Eye (tissue), 1 donor: ENCODE measurements around the gene CRHR1.
"Not testable (repeated sequence)": the region's sequence is repeated elsewhere in the genome, so short reads cannot be mapped to it uniquely, and the experiment has no call there.

Experiments
- DNase-seq: peaks from one replicate; pipeline ENCODE4 v3.0.0-alpha.2; 2015

CRHR1 gene

DNA sequence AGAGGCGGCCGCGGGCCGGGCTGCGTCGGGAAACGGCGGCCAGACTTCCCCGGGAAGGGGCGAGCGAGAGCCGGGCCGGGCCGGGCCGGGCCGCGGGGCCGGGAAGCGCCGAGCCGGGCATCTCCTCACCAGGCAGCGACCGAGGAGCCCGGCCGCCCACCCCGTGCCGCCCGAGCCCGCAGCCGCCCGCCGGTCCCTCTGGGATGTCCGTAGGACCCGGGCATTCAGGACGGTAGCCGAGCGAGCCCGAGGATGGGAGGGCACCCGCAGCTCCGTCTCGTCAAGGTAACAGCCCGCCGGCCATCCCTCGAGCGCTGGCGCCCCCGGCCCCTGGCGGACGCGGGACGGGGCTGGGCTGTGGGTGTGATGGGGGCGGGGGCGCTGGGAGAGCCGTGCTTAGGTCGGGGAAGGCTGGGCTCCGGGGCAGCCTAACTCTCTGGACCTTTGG is at the start of gene CRHR1:
CRHR1 (plus strand) TSS at position 28 of the 448 bp plus-strand sequence; CDS start at position 253, 225 bp downstream.
- DNase-seq = peak; percentile 48

DNA sequence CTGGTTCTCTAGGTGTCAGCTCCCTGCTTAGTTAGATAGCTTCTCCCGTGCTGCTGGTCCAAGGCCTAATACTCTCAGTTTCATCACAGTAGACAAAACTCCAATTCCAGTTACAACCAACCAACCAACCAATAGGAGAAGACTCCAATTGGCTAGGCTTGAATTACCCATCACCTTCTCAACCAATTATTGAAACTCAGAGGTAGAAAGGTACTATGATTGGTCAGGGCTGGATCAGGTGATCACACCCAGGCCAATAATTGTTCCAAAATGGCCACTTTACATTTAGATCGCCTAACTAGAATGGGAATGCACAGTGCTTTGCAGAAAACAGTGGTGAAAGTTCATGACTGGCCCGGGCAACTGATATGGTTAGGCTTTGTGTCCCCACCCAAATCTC is 49.5 kb upstream of the CRHR1 start:
- DNase-seq = no peak

DNA sequence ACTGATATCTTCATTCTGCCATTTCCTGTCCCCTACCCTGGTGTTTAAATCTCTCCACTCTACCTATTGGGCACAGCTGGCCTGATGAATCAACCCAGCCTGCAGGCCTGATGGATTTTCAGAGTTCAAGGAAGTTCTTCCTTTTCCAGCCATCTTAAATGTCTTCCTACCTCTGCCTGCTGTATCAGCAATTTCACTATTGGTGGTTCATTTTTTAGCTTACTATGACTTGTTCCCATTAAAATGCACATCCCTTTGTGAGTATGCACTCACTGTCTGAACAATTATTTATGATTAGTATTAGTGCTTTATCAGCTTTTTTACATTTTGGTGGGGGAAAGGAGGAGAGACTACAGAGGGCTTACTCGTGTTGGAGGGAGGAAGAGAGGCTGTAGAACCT is 48.6 kb upstream of the CRHR1 start:
- no peak for DNase-seq

DNA sequence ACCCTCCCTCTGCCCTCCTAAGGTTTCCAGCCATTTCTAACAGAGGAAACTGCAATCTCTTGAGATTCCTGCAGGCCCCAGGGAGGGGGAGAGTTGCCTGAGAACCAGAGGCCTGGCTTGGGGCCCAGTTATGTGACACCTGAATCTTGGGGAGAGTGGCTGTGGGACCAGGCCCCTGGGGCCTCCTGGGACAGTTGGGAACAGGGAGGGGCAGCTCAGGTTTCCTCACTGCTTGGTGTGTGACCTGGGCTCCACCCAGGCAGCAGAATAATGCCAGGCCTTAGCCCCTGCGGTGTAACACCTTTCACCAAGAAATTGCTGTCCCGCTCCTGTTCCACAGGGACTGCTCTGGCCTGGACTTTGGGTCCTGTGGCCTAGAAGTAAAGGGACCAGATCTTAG is 44.3 kb upstream of the CRHR1 start:
- no peak for DNase-seq

DNA sequence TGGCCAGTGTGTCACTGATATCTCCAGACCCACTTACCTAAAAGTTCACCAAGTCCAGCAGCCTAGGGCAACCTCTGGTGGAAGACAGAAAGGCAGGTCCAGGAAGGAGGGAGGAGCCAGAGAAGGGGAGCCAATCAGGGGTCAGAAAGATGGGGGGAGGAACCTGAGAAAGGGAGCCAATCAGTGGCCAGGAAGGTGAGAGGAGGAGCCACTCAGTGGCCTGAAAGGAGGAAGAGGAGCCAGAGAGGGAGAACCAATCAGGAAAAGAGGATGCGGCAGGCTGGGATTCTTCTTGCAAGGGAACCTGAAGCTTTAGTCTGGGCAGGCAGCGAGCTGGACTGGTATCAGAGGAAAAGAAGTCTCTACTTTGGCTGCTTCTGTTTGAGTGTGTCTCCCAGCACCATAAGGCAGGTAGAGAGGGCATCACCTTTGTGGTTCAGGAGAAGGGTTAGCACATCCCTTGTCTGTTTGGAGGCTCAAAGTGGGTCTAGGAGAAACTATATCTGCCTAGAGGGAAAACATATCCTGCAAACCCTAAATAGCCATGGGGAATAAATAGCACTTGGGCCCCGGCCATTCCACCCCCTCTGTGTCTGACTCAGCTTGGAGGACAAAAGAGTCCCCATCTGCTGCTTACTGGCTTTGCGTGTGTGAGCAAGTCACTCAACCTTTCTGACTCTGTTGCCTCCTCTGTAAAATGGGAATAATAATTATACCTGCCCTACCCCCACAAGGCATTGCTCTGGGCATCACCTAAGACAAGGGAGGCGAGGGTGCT is 43.4 kb upstream of the CRHR1 start:
- DNase-seq = peak; percentile 81

DNA sequence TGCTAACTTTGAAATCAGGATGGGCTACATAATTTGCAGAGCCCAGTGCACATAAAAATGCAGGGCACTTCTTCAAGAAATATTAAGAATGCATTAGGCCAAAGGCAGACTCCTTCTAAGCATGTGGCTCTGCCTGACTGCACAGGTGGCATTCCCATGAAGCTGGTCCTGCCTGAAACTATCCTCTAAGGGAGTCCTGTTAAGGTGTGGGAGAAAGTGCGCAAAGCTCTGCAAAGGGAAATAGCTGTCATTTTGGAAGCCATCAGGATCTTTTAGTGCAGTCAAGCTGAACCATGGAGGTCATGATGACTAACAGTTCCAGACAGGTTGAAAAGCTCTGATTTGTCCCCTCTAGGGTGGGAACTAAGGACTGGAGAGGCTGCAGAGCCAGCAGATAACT is 41.9 kb upstream of the CRHR1 start:
- DNase-seq = no peak

DNA sequence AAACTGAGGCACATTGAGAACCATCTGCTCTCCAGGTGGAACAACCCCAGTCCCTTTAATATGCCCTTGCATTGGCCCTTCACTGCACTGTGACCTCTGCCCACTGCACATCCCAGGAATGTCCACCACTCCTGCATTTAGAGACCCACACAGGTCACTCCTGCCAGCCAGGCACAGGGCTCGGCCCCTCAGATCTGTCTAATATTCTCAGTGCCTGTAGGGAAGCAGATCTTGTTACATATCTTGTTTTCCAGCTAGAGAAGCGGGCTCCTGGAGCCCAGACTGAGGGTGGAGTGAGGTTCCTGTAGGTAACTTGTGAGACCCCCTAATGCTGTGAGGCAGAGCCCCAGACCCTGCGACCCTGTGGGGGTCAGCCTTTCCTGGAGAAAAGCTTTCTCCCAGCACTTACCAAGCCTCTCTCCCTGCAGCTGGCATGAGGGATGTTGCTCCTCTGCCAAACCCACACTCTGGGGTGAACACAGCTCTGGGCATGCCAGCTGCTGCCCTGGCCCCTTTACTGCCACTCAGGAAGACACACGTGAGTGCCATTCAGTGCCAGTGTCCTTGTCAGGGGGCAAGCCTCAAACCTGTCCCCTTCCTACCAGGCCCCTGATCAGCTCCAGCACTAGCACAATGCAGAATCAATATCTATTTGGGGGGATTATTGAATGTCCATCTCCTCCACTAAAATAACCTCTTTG is 40.3 kb upstream of the CRHR1 start:
- no peak for DNase-seq

DNA sequence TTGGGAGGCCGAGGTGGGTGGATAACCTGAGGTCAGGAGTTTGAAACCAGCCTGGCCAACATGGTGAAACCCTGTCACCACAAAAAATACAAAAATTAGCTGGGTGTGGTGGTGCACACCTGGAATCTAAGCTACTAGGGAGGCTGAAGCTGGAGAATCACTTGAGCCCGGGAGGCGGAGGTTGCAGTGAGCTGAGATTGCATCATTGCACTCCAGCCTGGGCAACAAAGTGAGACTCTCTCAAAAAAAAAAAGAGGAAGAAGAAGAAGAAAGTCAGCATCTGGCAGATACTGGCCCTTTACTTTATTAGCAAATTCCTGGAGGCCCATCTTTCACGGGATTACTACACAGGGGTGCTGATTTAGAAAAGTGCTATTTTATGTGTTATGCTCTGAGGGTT is 39.3 kb upstream of the CRHR1 start:
- not testable (repeated sequence) for DNase-seq

DNA sequence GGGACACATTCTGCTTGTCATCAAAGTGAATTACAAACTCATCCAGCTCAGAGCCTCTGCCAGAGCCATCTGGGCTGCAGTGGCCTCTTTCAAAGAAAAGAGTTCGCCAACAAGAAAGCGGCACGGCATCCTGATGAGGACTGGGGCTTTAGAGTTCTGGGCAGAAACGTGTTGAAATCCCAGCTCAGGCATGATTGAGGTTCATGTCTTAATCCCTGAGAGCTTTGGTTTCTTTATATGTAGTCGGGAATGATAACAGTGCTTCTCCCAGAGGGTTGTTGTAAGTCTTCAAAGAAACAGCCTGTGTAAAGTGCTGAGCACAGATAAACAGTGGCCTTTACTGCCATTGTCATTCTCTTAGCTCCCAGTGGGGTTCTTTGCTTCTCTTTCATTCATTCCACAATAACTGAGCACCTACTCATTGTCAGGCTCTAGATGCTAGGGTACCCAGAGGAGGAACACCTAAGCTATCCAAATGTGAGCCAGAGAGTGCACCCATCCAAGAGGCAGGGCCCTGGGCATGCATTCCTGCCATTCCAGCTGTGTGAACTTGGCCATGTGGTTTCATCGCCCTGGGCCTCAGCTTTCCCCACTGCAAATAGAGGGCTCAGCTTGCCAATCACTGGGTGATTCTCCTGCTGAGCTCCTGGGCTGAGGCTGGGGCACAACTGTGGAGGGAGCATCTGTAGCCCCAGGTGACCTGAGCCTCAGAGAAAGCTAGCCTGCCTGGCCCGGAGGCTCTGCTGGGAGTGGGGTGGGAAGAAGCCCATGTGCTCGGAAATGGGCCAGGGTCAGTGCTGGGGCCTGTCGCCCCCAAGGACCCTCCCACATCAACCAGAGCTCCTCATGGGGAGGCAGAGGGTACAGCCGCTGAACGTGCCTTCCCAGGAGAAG is 38.3 kb upstream of the CRHR1 start:
- no peak for DNase-seq

DNA sequence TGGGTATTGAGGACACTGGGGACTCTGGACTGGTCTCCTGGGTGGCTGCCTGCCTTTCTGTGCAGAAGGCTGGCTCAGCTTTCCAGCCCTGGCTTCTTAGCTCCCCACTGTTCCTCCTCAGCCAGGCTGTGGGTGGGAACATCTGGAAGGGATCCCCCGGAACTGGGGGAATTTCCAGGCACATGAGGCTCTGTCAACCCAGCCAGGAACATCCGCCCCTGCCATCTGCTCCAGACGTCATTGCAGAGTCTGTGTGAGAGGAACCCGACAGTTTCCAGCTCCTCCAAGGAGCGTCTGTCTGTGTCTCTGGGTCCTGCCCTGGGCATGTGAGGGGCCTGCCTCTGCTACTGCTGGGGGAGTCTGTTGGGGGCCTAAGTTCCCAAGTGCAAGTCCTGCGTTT is 36.2 kb upstream of the CRHR1 start:
- DNase-seq = peak; percentile 14

DNA sequence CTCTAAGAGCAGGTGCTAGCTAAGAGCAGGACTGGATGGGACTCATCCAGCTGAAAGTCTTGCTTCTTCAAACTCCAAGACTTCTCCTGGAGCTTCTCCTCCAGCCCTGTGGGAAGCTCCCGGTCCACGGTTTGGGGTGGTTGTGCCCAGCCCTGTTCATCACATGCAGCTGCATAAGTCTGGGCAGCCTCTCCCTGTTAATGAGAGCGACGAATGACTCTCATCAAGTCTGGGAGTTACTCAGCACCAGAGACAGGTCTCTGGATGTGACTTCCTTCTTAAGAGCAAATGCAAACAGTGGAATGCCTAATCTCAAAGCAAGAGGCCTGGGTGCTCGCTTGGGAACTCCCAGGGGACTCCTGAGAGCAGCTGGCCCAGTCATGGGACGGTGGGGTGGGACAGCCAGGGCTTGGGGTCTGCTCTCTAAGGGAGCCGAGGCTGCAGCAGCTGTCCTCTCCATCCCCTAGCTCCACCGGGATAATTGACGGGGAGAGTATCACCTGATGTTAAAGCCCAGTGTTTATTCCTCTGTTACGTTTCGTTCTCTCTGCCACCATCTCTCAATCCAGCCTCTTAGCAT is 35.3 kb upstream of the CRHR1 start:
- DNase-seq = no peak

DNA sequence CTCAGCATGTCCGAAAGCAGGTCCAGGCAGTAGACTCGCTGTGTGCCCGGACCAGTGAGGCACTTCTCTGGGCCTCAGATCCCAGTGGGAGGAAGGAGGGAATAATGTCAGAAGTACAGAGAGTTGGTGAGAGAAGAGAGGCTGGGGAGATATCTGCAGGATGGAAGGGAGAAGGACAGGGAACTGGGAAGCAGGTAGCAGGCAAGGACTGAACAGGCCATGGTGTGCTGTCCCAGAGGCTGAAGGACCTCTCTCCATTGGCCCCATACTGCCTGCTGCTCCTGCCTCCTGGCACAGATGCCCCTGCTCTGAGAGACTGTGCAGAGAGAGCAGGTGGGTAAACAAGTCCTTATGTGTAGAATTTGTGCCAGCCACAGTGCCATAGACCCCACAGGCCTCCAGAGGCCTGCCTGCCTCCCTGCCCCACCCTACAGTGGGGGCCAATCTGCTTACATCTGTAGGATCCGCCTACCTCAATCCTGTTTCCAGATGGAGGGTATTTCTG is 34.2 kb upstream of the CRHR1 start:
- DNase-seq = no peak

DNA sequence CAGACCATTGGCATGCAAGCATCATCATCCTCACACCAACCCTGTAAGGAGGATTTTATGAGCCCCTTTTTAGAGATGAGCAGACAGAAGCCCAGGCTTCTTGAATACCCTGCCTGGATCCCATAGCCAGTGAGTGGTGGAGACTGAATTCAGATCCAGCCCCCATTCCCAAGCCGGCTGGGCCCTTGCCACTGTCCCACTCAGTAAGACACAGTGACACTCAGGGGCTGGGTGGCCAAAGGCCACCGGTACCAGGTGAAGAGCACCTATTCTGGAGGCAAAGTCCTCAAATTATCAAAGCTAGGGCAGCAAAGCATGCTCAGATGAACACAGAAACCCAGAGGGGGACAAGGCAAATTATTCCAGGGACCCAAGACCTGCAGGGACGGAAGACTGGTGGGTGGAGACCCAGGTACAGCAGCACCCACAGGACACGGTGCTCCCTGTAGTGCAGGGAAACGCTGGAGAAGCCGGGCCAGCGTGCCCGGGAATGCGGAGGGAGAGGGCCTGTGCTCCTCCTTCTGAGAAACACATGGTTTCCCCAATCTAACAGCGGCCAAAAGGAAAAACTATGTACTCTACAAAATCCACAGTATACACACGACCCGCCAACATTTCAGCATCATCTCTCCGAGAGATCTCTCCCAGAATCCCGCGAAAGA is 33.2 kb upstream of the CRHR1 start:
- DNase-seq = no peak

DNA sequence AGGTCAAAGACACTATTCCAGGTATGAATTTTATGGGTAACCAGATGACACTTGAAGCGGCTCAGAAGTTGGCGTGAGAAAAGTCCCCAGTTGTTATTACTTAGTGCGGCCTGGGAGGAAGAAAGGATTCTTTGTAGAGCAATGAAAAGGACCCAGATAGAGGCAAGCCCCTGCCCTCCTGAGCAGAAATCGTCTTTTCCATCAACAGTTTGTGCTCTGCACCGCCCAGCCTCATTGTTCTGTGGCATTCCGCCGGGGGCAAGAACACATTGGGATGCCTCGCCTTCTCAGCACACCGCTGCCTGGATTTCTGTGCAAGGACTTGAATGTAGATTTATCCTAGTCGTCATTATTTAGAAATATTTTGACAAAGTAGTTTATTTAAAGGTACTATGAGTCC is 32.7 kb upstream of the CRHR1 start:
- no peak for DNase-seq

DNA sequence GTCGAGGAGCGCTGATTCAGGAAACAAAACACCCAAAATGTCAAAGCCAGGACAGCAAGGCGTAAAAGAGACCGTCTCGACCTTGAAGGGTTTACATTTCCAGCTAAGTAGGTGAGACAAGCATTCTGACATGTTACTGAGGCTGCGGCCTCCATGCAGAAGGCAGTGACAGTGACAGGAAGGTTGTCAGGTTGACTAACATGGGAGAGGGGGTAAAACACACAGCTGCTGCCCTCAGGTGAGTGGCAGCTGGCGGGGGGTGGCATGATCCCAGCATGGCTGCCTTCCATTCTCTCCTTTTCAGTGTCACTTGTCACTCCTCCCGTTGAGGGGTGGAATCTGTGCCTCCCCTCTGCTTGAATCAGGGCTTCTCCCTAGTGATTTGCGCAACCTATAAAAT is 31.9 kb upstream of the CRHR1 start:
- DNase-seq = no peak

DNA sequence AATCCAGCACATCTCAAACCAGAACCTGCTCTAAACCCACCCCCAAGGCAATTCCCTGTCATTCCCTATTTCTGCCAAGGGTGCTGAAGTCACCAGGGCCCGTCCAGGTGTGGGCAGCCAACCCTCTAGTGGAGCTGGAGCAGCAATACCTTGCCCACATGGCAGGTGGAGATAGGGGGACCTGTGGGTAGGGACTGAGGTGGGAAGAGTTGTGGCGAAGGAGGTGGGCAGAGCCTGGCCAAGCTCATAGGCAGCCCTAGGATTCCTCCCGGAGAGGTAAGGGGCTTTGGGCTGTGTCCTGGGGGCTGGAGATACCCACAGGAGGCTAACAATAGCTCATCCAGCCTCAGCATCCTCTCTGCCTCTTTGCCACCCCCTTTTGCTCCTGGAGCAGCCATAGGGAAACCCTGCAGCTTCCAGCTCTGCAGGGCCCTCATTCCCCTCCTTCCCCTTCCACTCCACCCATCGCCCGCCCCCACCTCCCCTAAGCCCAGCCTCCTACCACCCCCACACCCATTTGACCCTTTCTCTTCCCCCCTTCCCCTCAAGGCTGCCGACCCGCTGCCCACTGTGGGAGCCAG is 30.4 kb upstream of the CRHR1 start:
- no peak for DNase-seq

DNA sequence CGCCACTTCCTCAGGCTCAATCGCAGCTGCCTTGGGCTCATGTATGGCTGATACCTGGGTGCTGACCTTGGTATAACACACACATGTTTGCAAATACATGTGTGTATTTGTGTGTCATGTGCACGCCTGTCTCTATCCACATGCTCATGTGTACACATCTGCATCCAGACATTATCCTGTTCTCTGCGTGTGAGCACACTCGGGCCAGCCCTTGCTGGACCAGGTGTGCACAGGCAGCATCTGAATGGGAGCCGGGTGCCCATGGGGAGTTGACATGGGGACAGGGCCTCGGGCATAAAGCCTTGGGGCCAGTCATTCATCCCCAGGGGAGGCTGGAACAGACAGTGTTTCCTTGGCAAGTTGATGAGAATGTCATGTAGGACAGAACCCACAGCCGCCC is 29.1 kb upstream of the CRHR1 start:
- no peak for DNase-seq

DNA sequence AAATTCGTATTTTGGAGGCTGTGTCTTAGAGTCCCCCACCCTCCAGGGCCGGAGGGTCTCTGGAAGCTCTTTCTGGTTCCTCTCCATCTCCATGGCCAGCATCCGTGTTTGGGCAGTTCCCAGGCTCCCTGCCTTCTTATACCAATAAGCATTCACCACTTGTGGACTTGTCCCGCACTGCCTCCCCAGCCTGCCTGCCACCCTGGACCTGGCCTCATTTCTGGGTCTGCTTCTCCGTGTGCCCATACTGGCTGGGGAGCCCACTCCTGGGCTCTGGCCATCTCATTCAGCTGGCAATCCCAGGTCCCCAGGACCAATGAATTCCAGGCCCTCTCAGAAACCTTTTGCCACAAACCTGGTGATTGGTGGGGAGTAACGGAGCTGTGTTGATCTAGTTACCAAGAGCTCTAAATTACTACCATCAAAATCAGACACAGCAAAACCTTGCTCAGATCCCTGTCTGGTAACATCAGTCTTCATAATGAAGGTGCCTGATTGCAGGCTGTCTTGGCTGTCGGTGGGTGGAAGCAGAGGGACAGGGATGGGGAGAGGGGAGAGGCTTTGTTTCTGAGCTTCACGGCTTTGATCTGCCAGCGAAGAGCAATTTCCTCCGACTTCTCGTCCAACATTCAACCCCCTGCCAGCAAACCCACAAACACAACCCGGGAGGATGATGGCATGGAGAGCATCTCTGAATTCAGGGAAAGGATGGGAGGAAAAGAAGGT is 27.7 kb upstream of the CRHR1 start:
- DNase-seq = peak; percentile 34

DNA sequence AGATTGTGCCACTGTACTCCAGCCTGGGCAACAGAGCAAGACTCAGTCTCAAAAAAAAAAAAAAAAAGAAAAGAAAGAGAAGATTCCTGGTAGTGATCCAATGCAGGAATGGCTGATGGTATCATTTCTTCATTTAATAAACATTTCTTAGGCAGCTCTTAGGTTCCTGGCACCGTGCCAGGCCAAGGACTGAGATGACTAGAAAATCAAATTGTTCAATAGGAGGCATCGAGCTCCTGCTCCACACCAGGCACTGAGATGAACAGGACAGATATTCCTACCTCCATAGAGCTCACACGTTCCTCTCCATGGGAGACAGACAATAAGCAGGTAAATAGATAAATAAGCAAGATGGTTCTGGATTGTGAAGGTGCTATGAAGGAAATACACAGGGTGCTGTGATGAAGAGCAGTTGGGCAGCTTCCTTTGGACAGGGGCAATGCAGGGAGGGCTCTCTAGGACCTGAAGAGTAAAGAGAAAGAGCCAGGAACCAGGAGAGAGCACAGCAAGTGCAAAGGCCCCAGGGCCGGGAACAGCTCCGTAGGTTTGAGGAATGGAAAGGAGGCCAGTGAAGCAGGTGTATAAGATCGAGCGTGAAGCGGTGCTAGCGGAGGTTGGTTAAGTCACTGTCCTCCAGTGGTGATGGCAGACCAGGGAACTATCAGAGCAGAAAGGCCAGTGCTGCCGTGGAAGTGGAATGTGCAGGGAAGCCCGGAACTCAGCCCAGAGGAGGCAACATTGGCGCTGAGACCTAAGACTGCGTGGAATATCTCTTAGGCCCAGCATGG is 26.5 kb upstream of the CRHR1 start:
- no peak for DNase-seq

DNA sequence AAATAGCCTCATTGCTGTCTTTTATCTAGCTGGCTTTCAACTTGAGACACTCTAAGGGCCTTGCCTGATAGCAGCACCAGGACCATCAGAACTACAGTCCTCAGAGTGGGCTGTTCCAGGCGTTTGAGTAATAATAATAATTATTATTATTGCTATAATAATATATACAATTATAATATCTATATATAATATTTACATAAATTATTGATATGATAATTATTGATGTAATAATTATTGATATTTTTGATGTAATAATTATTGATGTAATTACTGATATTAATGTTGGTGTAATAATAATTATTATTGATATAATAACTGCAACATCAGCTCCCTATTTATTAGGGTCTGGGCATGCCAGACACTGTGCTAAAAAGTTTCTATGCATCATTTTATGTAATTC is 25.6 kb upstream of the CRHR1 start:
- DNase-seq = no peak
